GM19463 (cell line): ENCODE results near the gene GNAL.
A peak's percentile ranks its signal among the peaks of the same experiment; 100 is the strongest.
"Not testable (repeated sequence)": the region's sequence is repeated elsewhere in the genome, so short reads cannot be mapped to it uniquely, and the experiment has no call there.

ENCODE experiments used
- ATAC-seq: cut with Tn5 transposase; IDR thresholded peaks from one replicate; pipeline ENCODE4 v1.9.1; 2021; ENCODE audit warnings: mild to moderate bottlenecking, moderate library complexity; ENCODE audit not compliant: unreplicated experiment

GNAL gene

DNA sequence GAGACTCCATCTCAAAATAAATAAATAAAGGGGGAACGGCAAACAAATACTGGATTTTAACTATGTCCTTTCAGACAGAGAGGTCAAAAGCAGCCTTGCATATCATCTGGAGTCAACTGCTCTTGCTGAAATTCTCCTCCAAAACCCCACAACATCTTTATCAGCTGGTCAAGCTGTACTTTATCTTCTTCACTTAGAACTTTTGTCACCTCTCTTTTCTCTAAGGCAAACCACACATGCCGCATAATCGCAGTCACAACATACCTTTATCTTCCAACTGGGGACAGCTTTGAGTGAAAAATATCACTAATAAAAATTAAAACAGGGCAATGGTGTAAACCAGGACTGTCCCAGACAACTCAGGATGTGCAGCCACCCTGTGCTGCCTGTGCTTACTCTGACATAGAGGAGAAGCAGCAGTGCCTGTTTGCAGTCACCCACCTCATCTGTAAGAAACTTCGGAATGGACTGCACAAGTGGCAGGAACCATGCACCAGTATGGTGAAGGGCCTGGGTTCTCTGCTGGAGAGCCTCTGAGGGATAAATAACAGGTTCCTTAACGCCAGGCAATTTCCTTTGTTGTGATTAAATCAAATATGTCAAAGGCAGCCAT lies 212.9 kb downstream of the GNAL start:
- ATAC-seq = no peak

DNA sequence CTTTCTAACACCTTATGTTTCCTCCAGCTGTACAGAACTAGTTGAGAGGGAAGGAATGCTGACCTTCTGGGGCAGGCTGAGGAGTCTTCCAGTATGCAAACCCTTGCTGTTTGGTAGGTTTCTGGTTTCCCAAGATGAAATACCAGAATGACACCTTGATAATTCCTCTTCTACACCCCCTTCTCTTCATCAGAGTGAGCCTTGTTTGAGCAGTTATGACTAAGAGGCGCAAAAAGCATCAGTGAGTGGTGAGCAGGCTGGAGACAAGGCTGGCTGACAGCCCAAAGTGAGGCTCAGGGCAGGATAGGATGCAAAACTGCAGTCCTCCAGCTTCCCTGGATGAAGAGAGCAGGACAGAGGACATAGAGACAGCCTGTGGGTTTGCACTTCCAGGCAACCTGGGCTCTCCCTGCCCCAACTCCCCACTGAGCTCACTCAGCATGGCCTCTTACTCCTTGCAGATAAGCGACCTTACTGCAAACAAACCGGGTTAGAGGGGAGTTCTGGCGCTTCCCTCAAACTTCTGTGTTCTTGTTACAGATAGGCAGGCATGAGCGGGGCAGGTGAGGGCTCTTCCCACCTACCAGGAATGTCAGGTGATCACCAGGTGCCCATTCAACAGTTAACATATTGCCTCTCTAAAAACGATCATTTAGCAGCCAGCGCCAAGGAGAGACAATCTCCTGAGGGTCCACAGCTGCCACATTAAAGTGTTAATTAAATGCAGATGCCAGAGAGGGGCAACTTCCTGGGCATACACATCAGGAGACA lies 213.6 kb downstream of the GNAL start:
- ATAC-seq = no peak

DNA sequence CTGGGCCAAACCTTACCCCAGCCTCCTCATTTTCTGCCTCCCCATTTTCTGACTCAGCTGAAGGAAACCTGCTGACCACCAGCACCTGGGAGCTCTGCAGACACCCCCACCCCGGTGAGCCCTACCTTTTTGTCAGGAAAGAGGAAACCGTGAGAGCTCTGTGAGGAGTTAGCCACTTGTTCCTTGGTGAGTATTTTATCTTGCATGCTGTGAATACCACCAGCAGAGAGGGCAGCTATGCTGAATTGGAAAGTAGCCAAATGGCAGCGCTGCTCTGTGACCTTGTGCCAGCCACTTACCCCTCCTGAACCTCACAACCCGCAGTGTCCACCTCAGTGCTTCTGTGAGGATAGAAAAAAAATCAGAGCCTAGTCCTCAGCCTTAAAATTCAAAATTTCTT lies 216.5 kb downstream of the GNAL start:
- ATAC-seq = no peak

DNA sequence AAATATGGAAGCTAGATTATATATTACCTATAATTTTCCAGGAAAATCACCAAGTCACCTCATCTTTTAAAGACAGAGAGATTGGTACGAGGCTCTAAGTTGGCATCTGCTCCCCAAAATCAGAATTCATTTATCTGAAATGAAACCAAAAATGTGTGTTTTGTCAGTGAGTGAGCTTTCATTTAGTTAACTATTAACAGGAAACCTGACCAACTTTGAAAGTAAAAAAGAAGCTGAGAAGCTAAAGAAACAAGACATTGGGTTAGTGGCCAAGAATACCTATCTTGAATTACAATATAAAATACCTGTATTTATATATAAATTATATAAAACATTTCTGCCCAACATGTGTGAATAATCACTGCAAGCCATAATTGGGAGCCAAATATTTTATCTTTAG lies 217.1 kb downstream of the GNAL start:
- no peak for ATAC-seq

DNA sequence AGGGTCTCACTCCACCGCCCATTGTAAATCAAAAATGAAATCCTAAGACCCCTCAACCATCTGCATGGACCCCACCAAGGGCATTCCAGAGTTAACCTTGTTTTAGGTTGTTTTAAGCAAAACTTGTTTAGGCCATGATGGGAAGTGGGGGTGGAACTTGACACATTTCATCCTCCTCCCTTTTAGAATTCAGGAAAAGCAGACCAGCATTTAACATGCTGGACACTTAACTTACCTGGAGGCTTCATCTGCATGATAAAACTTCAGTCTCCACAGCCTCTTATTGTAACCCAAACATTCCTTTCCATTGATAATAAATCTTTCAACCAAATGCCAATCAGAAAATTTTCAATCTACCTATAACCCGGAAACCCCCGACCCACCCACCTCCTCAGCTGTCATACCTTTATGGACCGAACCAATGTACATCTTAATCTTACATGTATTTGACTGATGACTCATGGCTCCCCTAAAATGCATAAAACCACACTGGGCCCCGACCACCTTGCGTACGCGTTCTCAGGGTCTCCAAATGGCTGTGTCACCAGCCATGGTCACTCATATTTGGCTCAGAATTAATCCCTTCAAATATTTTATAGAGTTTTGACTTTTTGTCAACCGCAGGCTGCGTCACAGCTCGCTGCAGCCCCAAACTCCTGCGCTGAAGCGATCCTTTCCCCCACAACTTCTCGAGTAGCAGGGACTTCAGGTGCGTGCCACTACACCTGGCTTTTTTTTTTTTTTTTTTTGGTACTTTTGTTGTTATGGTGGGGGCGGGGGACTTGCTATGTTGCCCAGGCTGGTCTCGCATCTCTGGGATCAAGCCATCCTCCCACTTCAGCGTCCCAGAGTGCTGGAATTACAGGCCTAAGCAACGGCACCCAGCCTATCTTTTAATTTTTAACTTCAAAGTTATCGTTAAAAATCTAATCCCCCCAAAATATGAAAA lies 218.1 kb downstream of the GNAL start:
- ATAC-seq = no peak

DNA sequence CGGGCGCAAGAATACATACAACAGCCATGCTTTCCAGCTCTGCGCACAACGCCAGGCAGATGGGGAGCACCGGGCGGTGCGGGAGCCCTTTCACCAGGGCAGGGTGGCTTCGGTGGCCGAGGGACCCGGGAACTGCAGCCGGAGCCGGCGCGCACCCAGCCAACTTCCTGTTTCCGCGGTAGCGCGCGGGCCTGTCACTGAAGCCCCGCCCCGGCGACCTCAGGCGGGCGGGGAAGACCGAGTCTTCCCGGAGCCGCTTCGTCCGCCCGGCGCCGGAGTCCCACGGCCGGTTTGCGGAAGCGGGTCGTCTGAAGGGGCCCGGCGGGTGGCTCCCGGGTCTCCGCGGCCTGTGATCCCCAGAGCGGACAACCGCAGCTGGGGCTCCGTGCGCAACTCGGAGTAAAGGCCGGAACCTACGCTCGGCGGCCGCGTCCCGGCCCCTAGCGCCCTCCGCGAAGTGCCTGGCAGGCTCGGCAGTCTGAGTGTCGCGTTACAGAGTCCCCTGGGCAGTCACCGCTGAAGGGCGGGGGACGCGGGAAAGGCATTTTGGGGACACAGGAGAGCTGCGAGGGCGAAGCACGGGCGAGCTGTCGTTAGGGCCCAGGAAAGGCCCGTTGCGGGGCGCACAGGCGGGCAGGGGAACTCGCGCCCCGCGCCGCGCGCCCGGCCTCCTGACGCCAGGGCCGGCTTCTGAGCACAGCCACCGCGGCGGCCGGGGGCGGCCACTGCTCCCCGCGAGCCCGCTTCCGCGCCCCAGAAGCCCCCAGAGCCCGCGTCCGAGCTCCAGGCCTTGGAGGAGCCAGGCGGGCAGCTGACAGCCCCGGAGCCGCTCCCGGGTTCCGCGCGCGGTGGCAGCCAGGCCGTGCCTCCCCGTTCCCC lies 219.4 kb downstream of the GNAL start, which contains the start of gene MPPE1:
MPPE1 (minus strand) TSS at position 136 of the 879 bp plus-strand sequence. CDS start 11,053 bp downstream, outside the sequence.
- peak; percentile 83 for ATAC-seq

DNA sequence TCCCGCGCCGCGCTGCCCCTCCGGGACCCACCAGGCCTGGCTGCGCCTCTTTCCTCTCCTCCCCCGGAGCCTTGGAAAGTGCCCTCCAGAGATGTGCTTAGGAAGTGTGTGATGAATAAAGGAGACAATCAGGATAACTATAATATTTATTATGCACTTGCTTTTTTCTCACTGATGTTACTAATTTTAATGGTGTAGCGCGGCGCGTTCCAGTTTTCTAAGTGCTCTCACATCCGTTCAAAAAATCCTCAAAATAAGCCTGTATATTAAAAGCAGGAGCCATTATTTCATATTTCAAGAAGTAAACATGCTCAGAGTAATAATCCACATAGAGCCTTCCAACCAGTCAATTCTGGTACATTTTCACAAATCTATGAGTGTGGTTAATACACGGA lies 220.0 kb downstream of the GNAL start:
- peak; percentile 29 for ATAC-seq

DNA sequence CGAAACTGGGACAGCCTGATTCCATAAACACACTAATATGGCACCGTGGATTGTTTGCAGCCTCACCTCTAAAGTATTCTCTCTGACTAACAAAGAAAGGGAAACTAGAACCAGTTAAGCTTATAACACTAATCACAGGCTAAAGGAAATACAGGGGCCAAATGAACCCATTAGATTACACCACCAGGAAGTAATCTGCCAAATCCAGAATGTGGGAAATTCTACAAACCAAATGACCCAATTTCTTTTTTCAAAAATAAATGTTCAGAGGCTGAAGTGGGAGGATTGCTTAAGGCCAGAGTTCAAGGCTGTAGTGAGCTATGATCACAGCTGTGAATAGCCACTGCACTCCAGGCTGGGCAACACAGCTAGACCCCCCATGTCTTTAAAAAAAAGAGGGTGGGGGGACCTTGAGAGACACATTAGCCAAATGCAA lies 220.5 kb downstream of the GNAL start:
- ATAC-seq = no peak

DNA sequence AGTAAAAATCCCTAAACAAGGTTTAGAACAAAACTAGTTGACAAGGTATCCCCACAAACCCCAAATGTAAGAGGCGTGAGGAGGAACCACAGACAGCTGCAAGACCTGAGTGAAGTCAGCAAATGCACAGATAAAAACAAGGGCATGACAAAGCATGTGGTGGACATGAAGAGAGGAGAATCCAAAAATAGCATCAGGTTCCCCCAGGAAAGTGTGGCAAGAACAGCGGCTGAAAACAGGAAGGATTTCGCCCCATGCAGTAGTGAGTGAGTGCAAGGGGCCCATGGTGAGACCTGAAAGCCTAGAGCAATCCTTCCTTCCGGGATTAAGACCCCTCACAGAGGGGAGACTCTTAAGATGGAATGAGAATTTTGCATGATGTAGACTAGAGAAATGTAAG lies 227.8 kb downstream of the GNAL start:
- ATAC-seq = not testable (repeated sequence)

DNA sequence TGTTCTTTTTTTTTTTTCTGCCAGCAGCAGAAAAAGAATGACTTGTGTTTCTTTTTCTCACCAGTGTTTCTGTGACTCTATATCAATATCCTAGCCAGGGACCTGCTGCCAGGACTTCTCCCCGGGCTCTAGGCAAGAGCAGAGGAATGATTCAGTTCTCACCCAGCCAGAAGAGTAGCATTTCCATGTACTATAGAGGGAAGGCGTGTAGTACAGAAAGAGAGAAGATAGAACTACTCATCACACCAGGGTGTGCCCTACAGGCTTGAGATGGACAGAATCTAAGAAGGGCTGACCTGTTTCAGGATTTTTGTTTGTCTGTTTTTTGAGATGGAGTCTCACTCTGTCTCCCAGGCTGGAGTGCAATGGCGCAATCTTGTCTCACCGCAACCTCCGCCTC lies 230.5 kb downstream of the GNAL start:
- ATAC-seq = not testable (repeated sequence)

DNA sequence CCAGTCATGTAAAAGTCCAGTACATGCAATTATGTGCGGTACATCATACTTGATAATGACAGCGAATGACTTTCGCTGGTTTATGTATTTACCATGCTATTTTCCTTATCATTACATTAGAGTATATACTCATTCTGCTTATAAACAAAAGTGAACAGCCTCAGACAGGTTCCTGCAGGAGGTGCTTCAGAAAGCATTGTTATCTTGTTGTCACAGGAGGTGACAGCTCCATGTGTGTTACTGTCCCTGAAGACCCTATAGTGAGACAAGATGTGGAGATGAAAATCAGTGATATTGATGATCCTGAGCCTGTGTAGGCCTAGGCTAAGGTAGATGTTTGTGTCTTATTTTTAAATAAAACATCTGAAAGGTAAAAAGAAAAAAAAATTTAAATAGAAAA lies 234.4 kb downstream of the GNAL start:
- ATAC-seq = no peak

DNA sequence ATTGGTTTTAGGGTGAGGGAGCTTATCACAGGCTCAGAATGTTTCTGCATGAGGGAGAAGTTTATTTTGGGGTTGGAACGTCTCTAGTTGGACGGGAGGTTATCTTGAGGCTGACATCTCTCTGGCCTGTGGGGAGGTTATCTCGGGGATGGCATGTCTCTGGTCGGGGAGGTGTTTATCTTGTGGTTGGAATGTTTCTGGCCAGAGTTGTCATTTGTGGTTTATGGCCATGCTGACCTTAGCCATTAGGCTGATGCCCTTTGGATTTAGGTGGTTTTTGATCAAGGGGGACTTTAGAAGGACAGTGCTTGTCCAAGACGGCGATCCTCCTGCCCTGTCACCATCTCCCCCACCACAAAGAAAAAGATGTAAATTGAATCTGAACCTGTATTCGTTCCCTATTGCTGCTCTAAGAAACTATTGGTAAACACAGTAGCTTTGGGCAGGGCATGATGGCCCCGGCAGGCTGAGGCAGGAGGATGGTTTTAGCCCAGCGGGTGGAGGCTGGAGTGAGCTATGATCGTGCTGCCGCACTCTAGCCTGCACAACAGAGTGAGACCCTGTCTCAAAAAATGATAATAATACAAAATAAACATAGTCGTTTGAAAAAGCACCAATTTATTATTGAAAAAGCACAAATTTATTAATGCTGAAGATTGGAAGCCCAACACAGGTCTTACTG lies 236.9 kb downstream of the GNAL start:
- no peak for ATAC-seq

DNA sequence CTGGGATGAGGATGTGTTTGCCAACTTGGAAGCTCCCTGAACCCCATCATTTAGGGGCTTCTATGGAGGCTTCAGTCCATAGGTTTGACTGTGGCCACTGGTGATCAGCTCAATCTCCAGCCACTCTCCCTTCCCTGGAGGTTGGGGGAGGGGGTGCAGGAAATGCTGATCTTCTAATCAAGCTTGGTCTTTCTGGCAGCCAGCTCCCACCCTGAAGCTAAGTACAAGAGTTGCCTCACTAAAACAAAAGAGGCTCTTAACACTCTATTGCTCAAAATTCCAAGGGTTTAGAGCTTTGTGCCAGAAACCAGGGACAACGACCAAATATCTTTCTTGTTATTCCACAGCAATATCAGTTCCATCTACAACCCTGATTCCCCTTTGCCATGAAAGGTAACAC lies 238.4 kb downstream of the GNAL start:
- no peak for ATAC-seq

DNA sequence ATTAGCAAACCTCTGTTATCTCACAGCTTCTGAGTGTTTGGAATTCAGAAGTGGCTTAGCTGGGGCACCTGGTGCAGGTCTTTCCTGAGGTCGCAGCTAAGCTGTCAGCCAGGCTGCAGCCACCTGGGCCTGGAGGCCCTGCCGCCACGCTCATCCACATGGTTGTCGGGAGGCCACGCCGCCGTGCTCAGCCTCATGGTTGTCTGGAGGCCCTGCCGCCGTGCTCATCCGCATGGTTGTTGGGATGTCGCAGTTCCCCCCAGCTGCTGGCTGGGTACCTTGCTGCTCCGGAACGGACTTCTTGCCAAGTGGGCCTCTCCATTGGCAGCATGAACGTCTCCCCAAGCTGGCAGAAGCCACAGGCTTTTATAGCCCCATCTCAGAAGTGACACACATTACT lies 243.3 kb downstream of the GNAL start:
- no peak for ATAC-seq
